HG02642 (cell line): Measurements from ENCODE around the gene SPATS2.
A peak's percentile ranks its signal among the peaks of the same experiment; 100 is the strongest.

Source experiments
- ATAC-seq: cut with Tn5 transposase; IDR thresholded peaks from one replicate; pipeline ENCODE4 v1.9.1; 2021; ENCODE audit warnings: mild to moderate bottlenecking; ENCODE audit not compliant: unreplicated experiment, poor library complexity

The SPATS2 gene

GRCh38 chr12:49335118-49335954, 31.9 kb upstream of the SPATS2 start:
- ATAC-seq = no peak

GRCh38 chr12:49335955-49336644, 31.2 kb upstream of the SPATS2 start:
- no peak for ATAC-seq

GRCh38 chr12:49336645-49337584, 30.3 kb upstream of the SPATS2 start, which contains the start of gene C1QL4:
TSS of gene C1QL4 (minus strand) at chr12:49337188. CDS start at chr12:49336477, 711 bp downstream.
- peak; percentile 66 for ATAC-seq

- no peak for ATAC-seq
These were observed 28.3 kb upstream of the SPATS2 start for GRCh38 chr12:49338830-49339463.

GRCh38 chr12:49339464-49339861, 27.8 kb upstream of the SPATS2 start:
- ATAC-seq = no peak

- ATAC-seq = no peak
These were observed 27.0 kb upstream of the SPATS2 start for GRCh38 chr12:49340095-49340870.

GRCh38 chr12:49340971-49341776, 26.1 kb upstream of the SPATS2 start:
- no peak for ATAC-seq

- ATAC-seq = no peak
These were observed 25.5 kb upstream of the SPATS2 start for GRCh38 chr12:49341777-49342065.

GRCh38 chr12:49342066-49342913, 25.0 kb upstream of the SPATS2 start:
- peak; percentile 55 for ATAC-seq

GRCh38 chr12:49342914-49343731, 24.1 kb upstream of the SPATS2 start:
- no peak for ATAC-seq

GRCh38 chr12:49344486-49345050, 22.7 kb upstream of the SPATS2 start:
- ATAC-seq = no peak

GRCh38 chr12:49345051-49345824, 22.0 kb upstream of the SPATS2 start:
- no peak for ATAC-seq

GRCh38 chr12:49345825-49346658, 21.2 kb upstream of the SPATS2 start:
- no peak for ATAC-seq

- no peak for ATAC-seq
These were observed 20.5 kb upstream of the SPATS2 start, which contains the start of gene DNAJC22 for GRCh38 chr12:49346659-49347310. TSS of gene DNAJC22 (plus strand) at chr12:49346888. CDS start at chr12:49348873, 1,985 bp downstream.
